ENCODE results near the gene COL24A1. TPM values are rescaled to one million over a fixed set of nuclear protein-coding genes. Genes with fewer than 3 reads are reported as not detected.

The COL24A1 gene
- total RNA-seq, 5 donors from 2014 or later (not counting 1 experiment from before 2014, with no cell fraction given): 0.06 to 0.40 (median 0.25) TPM

- Mint-ChIP-seq H3K36me3 (no peaks in the 10 kb centered on the region), H3K27me3 (no peaks in the 10 kb centered on the region), H3K9me3 (no peaks in the 10 kb centered on the region), H3K4me1 (no peaks in the 10 kb centered on the region), H3K4me3 (no peak overlapping the region), H3K27ac (no peak overlapping the region)
- Histone ChIP-seq H3K9me3 (no peaks in the 10 kb centered on the region), H3K4me1 (ENCODE audit: control insufficient read depth in 1 of 2, extremely low read depth in 1 of 2, insufficient read depth in 2 of 2, low read length in 2 of 2) (no peaks in the 10 kb centered on the region), H3K36me3 (ENCODE audit: control insufficient read depth in 2 of 2, extremely low read depth in 1 of 2, insufficient read depth in 1 of 2, low read length in 1 of 2) (no peaks in the 10 kb centered on the region), H3K27ac (ENCODE audit: low read length) (no peak overlapping the region), H3K4me3 (ENCODE audit: control insufficient read depth in 1 of 2, extremely low read depth in 1 of 2, low read length in 1 of 2) (no peak overlapping the region), H3K27me3 (replicated peaks in 1 of 2; ENCODE audit: control insufficient read depth in 2 of 2, extremely low read depth in 1 of 2, insufficient read depth in 2 of 2, low read length in 1 of 2) (no peaks in the 10 kb centered on the region)
- ChIA-PET CTCF (interaction anchor here in 1 of 2 donors (0.5 kb wide), 1 partner anchor 59 kb away, joined by 3 read pairs; no protein-coding TSS in a partner anchor), POLR2A (no interaction called here)
- no CpG with 5 or more reads among the region's 5 CpGs for WGBS (ENCODE audit: insufficient coverage)
- DNase-seq (no peak), ATAC-seq (replicated peaks in 1 of 4) (no peak)
Measured at GRCh38 chr1:86176226-86176625, 19.7 kb upstream of the COL24A1 start.

- H3K9me3 ChIP-seq: no peaks in the 10 kb centered on the region
- H3K4me3 ChIP-seq (ENCODE audit: control insufficient read depth in 1 of 2, extremely low read depth in 1 of 2, low read length in 1 of 2): no peak overlapping the region
- H3K36me3 ChIP-seq (ENCODE audit: control insufficient read depth in 2 of 2, extremely low read depth in 1 of 2, insufficient read depth in 1 of 2, low read length in 1 of 2): no peaks in the 10 kb centered on the region
- Mint-ChIP-seq H3K36me3 (no peaks in the 10 kb centered on the region), H3K4me3 (no peak overlapping the region), H3K4me1 (no peaks in the 10 kb centered on the region), H3K9me3 (no peaks in the 10 kb centered on the region), H3K27me3 (no peaks in the 10 kb centered on the region), H3K27ac (no peak overlapping the region)
- no peaks in the 10 kb centered on the region for H3K4me1 ChIP-seq (ENCODE audit: control insufficient read depth in 1 of 2, extremely low read depth in 1 of 2, insufficient read depth in 2 of 2, low read length in 2 of 2)
- ATAC-seq (replicated peaks in 1 of 4) (no peak), DNase-seq (no peak)
- H3K27ac ChIP-seq (ENCODE audit: low read length): no peak overlapping the region
- POLR2A ChIA-PET: no interaction called here
- CTCF ChIA-PET: no interaction called here
- H3K27me3 ChIP-seq (replicated peaks in 1 of 2; ENCODE audit: control insufficient read depth in 2 of 2, extremely low read depth in 1 of 2, insufficient read depth in 2 of 2, low read length in 1 of 2): no peaks in the 10 kb centered on the region
- no CpG with 5 or more reads among the region's 5 CpGs for WGBS (ENCODE audit: insufficient coverage)
Measured at GRCh38 chr1:86175756-86176155, 19.2 kb upstream of the COL24A1 start.

- ChIA-PET CTCF (no interaction called here), POLR2A (no interaction called here)
- Mint-ChIP-seq H3K27me3 (no peaks in the 10 kb centered on the region), H3K36me3 (no peaks in the 10 kb centered on the region), H3K4me3 (no peak overlapping the region), H3K27ac (no peak overlapping the region), H3K9me3 (peaks cover 0 to 15% (median 8%) of the 10 kb centered on the region in 3 donors), H3K4me1 (no peaks in the 10 kb centered on the region)
- Histone ChIP-seq H3K4me1 (ENCODE audit: control insufficient read depth in 1 of 2, extremely low read depth in 1 of 2, insufficient read depth in 2 of 2, low read length in 2 of 2) (no peaks in the 10 kb centered on the region), H3K27me3 (replicated peaks in 1 of 2; ENCODE audit: control insufficient read depth in 2 of 2, extremely low read depth in 1 of 2, insufficient read depth in 2 of 2, low read length in 1 of 2) (no peaks in the 10 kb centered on the region), H3K9me3 (no peaks in the 10 kb centered on the region), H3K4me3 (ENCODE audit: control insufficient read depth in 1 of 2, extremely low read depth in 1 of 2, low read length in 1 of 2) (no peak overlapping the region), H3K27ac (ENCODE audit: low read length) (no peak overlapping the region), H3K36me3 (ENCODE audit: control insufficient read depth in 2 of 2, extremely low read depth in 1 of 2, insufficient read depth in 1 of 2, low read length in 1 of 2) (no peaks in the 10 kb centered on the region)
- ATAC-seq (replicated peaks in 1 of 4): no peak
- no peak for DNase-seq
- WGBS (ENCODE audit: insufficient coverage): no CpG with 5 or more reads among the region's 1 CpG
Measured at GRCh38 chr1:86169625-86170024, 13.1 kb upstream of the COL24A1 start.

- no peaks in the 10 kb centered on the region for H3K36me3 ChIP-seq (ENCODE audit: control insufficient read depth in 2 of 2, extremely low read depth in 1 of 2, insufficient read depth in 1 of 2, low read length in 1 of 2)
- H3K4me3 ChIP-seq (ENCODE audit: control insufficient read depth in 1 of 2, extremely low read depth in 1 of 2, low read length in 1 of 2): no peak overlapping the region
- Mint-ChIP-seq H3K36me3 (no peaks in the 10 kb centered on the region), H3K4me3 (no peak overlapping the region), H3K9me3 (no peaks in the 10 kb centered on the region), H3K27ac (no peak overlapping the region), H3K4me1 (peaks cover 0 to 9% (median 6%) of the 10 kb centered on the region in 3 donors), H3K27me3 (peaks cover 16 to 24% of the 10 kb centered on the region in 2 donors)
- H3K27me3 ChIP-seq (replicated peaks in 1 of 2; ENCODE audit: control insufficient read depth in 2 of 2, extremely low read depth in 1 of 2, insufficient read depth in 2 of 2, low read length in 1 of 2): peaks cover 2 to 21% of the 10 kb centered on the region in 2 experiments
- H3K9me3 ChIP-seq: peaks cover 2% of the 10 kb centered on the region
- ATAC-seq (replicated peaks in 1 of 4): no peak
- ChIA-PET CTCF (no interaction called here), POLR2A (no interaction called here)
- H3K27ac ChIP-seq (ENCODE audit: low read length): no peak overlapping the region
- H3K4me1 ChIP-seq (ENCODE audit: control insufficient read depth in 1 of 2, extremely low read depth in 1 of 2, insufficient read depth in 2 of 2, low read length in 2 of 2): peaks cover 6 to 15% of the 10 kb centered on the region in 2 experiments
- no peak for DNase-seq
- WGBS (ENCODE audit: insufficient coverage): no CpG with 5 or more reads among the region's 3 CpGs
Measured at GRCh38 chr1:86159800-86160199, 3.2 kb upstream of the COL24A1 start.

GRCh38 chr1:86155807-86156565 lies 586 bp downstream of the COL24A1 start:
- no peaks in the 10 kb centered on the region for H3K9me3 Mint-ChIP-seq
- no peak for ATAC-seq (replicated peaks in 1 of 4)

GRCh38 chr1:86155051-86155806 lies 1.3 kb downstream of the COL24A1 start:
- WGBS (ENCODE audit: insufficient coverage): 26% methylated on average over 38 of the region's 43 CpGs
- Mint-ChIP-seq H3K27me3 (peaks cover 31 to 32% of the 10 kb centered on the region in 2 donors), H3K4me1 (peaks cover 0 to 9% (median 6%) of the 10 kb centered on the region in 3 donors), H3K4me3 (no peak overlapping the region), H3K9me3 (no peaks in the 10 kb centered on the region), H3K36me3 (no peaks in the 10 kb centered on the region), H3K27ac (no peak overlapping the region)
- ATAC-seq (replicated peaks in 1 of 4) (no peak), DNase-seq (no peak)
- Histone ChIP-seq H3K9me3 (peaks cover 2% of the 10 kb centered on the region), H3K27me3 (replicated peaks in 1 of 2; ENCODE audit: control insufficient read depth in 2 of 2, extremely low read depth in 1 of 2, insufficient read depth in 2 of 2, low read length in 1 of 2) (peaks cover 2 to 25% of the 10 kb centered on the region in 2 experiments), H3K27ac (ENCODE audit: low read length) (no peak overlapping the region), H3K4me1 (ENCODE audit: control insufficient read depth in 1 of 2, extremely low read depth in 1 of 2, insufficient read depth in 2 of 2, low read length in 2 of 2) (peaks cover 6 to 15% of the 10 kb centered on the region in 2 experiments), H3K4me3 (ENCODE audit: control insufficient read depth in 1 of 2, extremely low read depth in 1 of 2, low read length in 1 of 2) (peak overlapping the region in 1 of 2 donors; percentile 88), H3K36me3 (ENCODE audit: control insufficient read depth in 2 of 2, extremely low read depth in 1 of 2, insufficient read depth in 1 of 2, low read length in 1 of 2) (no peaks in the 10 kb centered on the region)
- POLR2A ChIA-PET: no interaction called here
- CTCF ChIA-PET: no interaction called here

More at GRCh38 chr1:86155807-86156565, 586 bp downstream of the COL24A1 start:
- no peak for DNase-seq
- WGBS (ENCODE audit: insufficient coverage): 4% methylated on average over 29 of the region's 40 CpGs
- Histone ChIP-seq H3K27me3 (replicated peaks in 1 of 2; ENCODE audit: control insufficient read depth in 2 of 2, extremely low read depth in 1 of 2, insufficient read depth in 2 of 2, low read length in 1 of 2) (peaks cover 2 to 25% of the 10 kb centered on the region in 2 experiments), H3K4me3 (ENCODE audit: control insufficient read depth in 1 of 2, extremely low read depth in 1 of 2, low read length in 1 of 2) (peak overlapping the region in 1 of 2 donors; percentile 88), H3K36me3 (ENCODE audit: control insufficient read depth in 2 of 2, extremely low read depth in 1 of 2, insufficient read depth in 1 of 2, low read length in 1 of 2) (no peaks in the 10 kb centered on the region), H3K4me1 (ENCODE audit: control insufficient read depth in 1 of 2, extremely low read depth in 1 of 2, insufficient read depth in 2 of 2, low read length in 2 of 2) (peaks cover 6 to 15% of the 10 kb centered on the region in 2 experiments), H3K27ac (ENCODE audit: low read length) (no peak overlapping the region), H3K9me3 (peaks cover 2% of the 10 kb centered on the region)
- ChIA-PET POLR2A (no interaction called here), CTCF (no interaction called here)
- H3K4me1 Mint-ChIP-seq: peaks cover 0 to 9% (median 6%) of the 10 kb centered on the region in 3 donors
- peaks cover 31 to 32% of the 10 kb centered on the region in 2 donors for H3K27me3 Mint-ChIP-seq
- no peak overlapping the region for H3K27ac Mint-ChIP-seq
- no peaks in the 10 kb centered on the region for H3K36me3 Mint-ChIP-seq
- H3K4me3 Mint-ChIP-seq: peak overlapping the region in 1 of 3 donors; percentile 17

All from T-cell (primary cell).